ENCODE results near the gene ACO2.

GRCh38 chr22:41535244-41535643, 66.3 kb downstream of the ACO2 start:
- TF ChIP-seq CTCF (IDR thresholded peaks at IDR 0.05): no peak
- TF ChIP-seq POLR2A (IDR thresholded peaks at IDR 0.05): no peak

Data from prostate gland (tissue), 2 donors.